GM18909 (cell line): Measurements from ENCODE around the gene CFAP92.
A peak's percentile ranks its signal among the peaks of the same experiment; 100 is the strongest.
"Not testable (repeated sequence)": the region's sequence is repeated elsewhere in the genome, so short reads cannot be mapped to it uniquely, and the experiment has no call there.

Experiments
- ATAC-seq: cut with Tn5 transposase; IDR thresholded peaks from one replicate; pipeline ENCODE4 v1.9.1; 2021; ENCODE audit warnings: mild to moderate bottlenecking; ENCODE audit not compliant: unreplicated experiment, poor library complexity

CFAP92 gene

DNA sequence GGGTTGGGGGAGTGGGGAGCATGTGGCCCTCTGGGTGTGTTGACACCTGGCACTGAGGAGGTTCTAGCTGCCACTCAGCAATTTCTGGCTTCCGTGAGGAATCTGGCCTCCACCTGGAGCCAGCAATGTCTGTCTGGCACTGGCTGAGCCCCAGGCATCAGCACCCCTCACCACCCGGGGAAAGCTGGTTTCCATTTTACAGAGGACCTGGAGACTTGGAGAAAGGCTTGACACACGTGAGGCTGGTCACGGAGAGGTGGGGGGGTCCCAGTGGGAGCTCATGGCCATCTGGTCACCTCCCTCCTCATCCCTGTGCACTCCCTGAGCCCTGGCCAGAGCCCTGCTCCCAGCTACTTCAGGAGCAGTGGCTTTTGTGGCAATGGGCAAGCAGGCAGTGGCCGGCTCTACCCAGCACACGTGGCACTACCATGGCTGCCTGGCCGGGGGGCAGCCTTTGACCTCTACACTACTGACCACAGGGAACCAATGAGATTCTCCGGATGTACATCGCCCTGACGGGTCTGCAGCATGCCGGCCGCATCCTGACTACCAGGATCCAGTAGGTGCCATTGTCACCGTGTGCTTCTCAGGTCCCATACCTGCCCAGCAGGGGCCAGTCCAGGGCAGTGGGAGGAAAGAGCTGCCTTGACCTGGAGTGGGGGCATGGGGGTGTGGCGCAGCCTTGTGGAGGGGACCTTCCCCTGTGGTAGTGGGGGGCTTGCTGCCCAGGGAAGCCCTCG, 86.0 kb downstream of the CFAP92 start:
- ATAC-seq, result no peak

DNA sequence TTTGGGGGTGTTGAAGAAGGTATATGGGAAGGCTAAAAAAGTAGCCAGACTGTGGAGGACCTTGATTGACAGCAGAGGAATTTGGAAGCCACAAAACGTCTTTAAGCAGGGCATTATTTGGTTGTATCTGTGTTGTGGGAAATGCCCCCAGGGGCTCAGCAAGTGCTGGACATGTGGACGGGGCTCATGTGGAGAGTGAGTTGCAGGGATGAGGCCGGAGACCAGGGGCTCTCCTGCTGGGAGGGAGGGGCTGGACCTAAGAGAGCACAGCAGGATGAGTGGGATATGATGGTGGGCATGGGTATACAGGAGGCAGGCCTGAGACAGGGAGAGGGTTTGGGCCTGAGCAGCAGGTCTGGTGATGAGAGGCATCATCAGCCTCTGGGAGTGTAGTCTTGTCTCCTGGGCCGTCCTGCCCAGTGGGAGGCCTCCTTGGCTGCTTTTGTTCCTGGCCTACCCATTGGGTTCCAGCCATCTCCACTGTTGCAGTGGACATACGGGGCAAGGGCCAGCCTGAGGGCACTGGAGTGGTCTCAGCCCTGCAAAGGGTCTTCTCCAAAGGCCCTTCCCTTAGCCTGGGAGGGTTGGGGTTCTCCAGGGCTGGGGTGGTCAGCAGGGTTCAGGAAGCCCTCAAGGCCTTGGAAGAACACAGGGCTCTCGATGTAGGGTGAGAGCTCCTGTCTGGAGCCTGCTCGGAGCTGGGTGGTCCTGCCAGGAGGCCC, 86.9 kb downstream of the CFAP92 start:
- no peak for ATAC-seq

DNA sequence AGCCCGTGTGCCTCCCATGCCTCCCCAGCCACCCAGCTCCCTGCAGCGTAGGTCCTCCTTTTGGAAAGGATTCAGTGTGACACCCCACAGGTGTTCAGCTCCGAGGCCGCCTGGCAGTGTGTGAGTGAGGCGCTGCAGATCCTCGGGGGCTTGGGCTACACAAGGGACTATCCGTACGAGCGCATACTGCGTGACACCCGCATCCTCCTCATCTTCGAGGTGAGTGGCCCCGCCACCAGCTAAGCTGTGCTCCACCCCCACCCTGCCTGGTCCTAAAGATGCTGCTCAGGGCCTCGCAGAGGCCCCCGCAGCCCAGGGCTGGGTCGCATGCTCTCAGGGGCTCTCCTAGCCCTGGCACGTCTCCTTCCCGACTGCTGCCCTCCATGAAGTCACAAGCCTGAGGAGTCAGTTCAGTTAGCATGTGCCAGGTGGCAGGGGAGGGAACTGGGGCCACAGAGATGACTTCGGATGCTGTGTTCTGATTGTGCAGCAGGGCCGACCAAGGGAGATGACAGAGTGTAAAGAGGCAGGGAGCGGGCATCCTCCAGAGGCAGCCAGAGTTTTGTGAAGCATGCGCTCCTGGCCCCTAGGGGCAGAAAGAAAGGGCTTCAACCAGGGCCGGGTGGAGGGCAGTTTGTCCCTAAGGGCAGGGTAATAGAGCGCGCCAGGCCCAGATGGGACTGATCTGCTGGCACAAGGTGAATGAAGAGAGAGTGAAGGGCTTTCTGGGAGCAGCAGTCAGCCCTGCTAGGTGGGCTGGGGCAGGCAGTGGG, 87.7 kb downstream of the CFAP92 start:
- no peak for ATAC-seq

DNA sequence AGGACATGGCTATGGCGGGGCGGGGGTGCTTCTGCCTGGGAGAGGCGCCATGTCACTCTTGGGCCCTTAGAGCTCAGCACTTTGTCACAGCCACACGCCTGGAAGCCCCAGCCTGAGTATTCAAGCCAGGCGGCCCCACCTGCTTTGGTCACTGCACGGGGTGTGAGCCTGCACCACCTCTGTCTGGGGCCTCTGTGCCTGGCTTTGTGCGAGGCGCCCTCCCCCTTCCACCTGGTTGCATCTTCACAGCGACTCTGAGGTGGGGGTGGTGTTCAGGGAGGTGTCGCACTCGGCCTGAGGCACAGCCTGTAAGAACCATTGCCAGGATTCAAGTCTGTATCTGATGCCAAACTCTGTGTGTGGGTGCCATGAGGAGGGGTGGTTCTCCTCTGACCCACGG, 90.4 kb downstream of the CFAP92 start:
- ATAC-seq, result no peak

DNA sequence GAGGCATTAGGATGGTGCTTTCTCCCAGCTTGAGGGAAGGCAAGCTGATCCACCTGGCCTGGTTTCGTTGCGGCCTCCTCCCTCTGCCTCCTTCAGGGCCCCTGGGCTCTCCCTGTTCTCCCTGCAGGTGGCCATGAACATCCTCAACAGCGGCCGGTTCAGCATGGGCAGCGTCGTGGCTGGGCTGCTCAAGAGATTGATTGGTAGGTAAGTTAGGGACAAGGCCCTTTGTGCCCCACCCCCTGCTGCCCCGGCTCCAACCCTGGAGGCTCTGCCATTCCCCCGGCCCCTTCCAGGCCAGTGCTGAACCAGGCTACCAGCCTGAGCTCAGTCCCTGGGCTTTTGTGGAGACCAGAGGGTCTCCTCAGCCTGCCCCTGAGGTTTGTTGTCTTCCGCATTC, 91.5 kb downstream of the CFAP92 start:
- no peak for ATAC-seq

DNA sequence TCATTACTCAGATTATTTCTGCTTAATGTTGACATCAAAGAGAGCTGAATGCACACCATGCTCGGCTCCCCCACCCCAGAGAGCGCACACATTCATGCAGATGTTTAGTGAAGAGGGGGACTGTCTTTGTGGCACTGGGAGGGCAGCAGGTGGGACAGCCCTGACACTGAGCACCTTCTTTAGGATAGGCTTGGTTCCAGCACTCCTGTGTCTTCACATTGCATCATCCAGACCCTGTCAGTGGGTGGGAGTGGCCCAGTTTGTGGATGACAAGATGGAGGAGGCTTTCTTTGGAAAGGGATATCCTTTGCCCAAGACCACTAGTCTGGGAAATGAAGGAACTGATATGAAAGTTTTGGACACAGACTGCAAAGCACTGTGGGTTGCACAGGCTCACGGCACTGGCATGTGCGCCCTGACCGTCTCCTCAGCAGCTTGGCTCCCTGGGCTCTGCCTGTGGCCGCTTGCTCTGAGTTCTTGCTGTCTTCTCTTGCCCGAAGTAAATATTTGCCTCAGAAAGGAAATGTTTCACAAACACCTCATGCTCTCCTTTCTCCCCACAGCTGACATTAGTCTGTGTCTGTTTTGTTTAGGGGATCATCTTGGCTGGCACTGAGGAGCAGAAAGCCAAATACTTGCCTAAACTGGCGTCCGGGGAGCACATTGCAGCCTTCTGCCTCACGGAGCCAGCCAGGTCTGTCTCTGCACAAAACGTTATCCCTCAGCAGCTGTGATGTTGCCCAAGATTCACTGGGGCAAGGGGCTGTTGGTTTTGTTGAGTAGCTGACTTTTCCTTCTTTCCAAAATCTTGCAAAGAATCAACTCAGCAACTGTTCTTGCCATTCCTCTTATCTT, 97.8 kb downstream of the CFAP92 start:
- ATAC-seq, result no peak

DNA sequence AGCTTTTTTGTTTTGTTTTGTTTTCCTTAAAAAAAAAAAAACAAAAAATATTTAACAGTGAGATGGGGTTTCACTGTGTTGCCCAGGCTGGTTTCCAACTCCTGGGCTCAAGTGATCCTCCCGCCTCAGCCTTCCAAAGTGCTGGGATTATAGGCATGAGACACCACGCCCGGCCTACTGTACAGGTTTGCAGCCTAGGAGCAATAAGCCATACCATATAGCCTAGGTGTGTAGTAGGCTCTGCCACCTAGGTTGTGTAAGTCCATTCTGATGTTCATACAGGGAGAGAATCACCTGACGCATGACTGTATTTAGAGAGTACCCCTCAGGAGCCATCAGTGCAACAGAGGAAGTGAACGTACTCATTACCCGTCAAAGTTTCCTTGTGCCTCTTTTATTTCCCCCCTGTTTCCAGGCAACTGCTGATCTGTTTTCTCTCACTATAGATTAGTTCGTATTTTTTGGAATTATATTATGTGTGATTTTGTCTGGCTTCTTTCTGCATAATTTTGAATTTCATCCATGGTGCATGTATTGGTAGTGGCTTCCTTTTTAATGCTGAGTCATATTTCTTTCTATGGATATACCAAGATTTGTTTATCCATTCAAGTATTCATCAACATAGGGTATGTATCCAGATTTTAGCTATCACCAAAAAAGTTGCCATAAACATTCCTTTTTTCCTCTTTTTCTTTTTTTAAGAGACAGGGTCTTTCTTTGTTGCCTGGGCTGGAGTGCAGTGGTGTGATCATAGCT, 104.6 kb downstream of the CFAP92 start:
- ATAC-seq, result no peak

DNA sequence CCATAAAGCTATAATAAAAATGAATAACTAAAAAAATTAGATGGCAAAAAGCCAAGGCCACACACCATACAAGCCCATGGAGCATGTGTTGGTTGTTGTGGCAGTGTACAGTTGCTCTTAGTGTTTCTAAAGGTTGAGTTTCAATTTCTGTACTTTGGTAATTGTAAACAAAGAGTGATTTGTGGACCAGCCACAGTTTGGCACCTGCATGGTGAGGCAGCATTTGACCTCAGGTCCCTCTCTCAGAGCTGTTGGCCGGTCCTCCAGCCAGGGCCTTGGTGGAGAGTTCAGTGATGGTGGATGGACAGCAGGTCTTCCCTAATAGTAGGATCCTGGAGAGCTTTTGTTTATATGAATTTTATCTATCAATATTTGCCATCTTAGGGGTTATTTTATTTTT, 108.9 kb downstream of the CFAP92 start:
- ATAC-seq, result no peak

DNA sequence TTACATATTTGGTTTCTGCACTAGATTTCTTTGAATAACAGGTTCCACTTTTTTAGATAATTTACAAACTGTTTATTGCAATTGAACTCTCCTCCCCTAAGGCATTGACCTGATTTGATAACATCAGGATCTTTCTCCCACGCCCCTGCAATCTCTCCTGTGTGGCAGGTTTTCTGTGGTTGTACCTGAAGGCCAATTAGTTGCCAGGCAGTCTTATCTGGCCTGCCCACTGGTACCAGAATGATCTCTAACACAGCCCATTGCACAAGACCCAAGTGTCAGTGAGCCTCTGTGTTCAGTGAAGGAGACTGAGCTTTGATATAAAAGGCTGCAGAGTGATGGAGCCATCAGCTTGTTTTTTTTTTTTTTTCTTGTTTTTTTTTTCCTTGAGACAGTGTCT, 111.2 kb downstream of the CFAP92 start:
- no peak for ATAC-seq

DNA sequence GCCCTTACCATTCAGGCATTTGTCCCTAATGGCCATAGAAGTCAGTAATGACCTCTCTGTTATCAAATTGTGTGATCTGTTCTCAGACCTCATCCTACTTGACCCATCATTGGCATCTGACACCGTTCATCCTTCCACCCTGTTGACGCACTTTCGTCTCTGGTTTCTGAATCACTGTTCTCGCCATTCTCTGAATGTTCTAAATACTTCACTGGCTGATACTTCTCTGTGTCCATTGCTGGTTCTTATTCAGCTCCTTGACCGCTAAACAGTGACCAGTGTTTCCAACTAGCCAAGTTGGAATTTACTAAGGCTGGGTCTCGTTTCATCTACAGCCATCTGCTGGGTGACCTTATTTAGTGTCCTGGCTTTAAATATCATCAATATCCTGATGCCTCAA, 112.3 kb downstream of the CFAP92 start:
- ATAC-seq, result no peak

DNA sequence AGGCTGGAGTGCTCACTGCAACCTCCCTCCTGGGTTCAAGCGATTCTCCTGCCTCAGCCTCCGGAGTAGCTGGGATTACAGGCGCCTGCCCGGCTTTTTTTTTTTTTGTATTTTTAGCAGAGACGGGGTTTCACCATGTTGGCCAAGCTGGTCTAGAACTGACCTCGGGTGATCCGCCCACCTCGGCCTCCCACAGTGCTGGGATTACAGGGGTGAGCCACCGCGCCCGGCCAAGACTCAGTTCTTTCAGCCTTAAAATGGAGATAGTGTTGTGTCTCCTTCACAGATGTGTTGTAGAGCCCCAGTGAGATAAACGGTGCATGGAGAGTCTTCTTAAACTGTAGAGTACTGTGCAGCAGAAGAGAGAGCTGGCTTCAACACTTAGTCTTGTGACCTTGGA, 113.4 kb downstream of the CFAP92 start:
- ATAC-seq, result not testable (repeated sequence)

DNA sequence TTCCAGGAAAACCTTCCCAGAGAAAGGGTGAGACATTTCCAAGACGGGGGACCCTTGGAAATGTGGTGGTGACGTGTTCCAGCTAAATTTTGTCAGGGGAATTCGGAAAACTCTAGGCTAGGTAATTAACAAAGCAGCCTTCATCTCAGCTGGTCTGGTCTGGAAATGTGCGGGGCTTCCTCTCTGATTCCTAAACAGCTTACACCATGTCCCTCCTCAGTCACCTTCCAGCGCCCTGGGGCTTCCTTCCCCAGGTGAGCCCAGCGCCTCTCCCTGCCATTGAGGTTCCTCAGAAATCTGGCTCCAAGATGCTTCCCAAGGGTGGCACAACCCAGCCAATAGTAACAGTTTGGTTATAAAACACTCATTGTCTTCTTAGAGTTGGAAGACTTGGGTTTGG, 113.9 kb downstream of the CFAP92 start:
- ATAC-seq, result no peak

DNA sequence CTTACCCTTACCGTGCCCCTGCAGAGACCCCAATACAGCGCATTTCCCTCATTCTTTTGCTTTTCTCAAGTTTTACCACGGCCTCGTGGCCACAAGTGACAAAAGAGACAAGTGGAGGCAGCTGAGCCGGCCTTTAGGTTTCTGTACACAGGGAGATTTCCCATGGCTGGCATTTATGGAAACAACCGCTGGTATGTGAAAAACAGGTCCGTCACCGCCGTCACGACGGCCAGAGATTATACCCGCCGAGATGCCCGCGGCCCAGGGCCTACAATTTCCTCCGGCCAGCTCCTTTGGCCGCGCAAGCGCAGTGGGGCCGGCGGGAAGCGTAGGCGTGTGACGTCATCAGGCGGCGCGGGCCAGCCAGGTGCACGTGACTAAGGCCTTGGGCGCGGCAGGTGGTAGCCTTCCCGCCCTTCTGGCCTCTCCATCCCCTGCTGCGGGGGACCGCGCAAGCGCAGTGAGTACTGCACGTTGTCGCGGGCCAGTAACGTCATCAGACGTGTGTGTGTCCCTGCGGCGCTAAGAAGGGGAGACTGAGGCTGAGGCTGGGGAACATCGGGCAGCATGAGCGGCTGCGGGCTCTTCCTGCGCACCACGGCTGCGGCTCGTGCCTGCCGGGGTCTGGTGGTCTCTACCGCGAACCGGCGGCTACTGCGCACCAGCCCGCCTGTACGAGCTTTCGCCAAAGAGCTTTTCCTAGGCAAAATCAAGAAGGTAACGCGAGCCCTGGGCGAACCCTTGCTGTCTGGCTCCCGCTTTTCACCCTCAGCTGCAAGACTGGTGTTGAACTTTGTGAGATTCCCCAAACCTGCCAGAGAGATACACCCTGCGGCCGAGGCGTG, 114.5 kb downstream of the CFAP92 start, which contains the start of gene ACAD9:
Gene ACAD9, plus strand, starts transcription at position 496 of the 845 bp plus-strand sequence. Its CDS starts 72 bp downstream, at position 568.
- ATAC-seq, result peak; percentile 90

DNA sequence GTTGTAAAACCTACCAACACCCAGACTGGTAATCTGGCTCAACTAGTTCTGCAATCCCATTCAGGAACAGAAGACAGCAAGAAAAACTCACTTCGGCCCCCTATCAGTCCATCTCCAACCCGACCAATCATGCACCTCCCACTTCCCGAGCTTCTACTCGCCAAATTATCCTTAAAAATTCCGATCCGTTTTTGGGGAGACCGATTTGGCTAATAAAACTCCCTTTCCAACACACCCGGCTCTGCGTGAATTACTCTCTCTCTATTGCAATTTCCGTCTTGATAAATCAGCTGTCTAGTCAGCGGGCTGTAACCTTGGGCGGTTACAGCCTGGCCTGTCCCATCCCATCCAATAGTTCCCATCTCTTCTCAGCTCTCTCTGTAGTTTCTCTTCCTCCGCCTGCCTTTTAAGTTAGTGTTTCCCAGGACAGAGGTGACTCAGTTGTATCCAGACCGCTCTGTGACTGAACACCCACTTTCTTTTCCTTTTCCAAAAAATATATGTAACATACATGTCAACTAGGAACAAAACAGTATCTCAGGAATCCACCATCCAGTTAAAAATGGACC, 115.2 kb downstream of the CFAP92 start:
- no peak for ATAC-seq

DNA sequence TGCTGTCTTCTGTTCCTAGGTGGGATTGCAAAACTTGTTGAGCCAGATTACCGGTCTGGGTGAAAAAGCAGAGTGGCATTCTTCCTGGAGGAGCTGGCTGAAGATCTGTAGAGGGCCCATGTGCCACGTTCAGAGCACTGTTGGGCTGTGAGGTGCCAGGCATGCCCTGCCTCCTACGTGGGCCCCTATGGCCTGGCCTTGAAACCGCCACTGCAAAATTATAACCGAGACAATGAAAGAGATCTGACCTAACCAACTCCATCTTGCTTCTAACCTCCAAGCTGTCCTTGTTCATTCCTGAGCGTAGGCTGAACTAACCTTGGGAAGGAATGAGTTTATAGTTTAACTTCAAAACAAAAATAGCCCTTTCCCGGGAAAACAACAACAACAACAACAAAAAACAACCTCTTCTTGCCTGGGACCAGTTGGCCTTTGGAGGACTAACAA, 115.8 kb downstream of the CFAP92 start:
- no peak for ATAC-seq

DNA sequence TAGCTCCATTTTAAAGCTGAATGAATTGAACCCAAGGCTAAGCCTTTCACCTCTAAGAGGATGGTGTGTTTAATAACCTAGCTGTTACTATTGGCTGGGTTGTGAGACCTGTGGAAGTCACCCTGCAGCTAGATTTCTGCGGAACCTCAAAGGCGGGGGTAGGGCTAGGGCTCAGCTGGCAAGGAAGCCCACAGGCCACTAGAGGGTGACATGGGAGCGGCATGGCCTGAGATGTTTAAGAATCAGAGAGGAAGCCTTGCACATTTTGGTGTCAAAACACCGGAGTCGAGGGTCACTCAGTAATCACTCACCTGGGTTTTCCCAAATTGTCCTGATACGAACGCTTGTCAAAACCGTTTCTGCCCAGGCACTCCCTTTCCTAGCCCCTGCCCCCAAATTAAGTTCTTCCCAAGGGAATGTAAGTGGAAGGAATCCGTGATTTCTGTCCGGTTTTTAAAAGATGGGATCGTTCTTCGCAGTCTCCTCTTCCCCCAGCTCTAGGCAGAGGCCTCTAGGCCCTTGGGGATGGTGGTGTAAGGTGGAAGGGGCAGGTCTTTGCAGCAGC, 118.2 kb downstream of the CFAP92 start:
- ATAC-seq, result no peak

DNA sequence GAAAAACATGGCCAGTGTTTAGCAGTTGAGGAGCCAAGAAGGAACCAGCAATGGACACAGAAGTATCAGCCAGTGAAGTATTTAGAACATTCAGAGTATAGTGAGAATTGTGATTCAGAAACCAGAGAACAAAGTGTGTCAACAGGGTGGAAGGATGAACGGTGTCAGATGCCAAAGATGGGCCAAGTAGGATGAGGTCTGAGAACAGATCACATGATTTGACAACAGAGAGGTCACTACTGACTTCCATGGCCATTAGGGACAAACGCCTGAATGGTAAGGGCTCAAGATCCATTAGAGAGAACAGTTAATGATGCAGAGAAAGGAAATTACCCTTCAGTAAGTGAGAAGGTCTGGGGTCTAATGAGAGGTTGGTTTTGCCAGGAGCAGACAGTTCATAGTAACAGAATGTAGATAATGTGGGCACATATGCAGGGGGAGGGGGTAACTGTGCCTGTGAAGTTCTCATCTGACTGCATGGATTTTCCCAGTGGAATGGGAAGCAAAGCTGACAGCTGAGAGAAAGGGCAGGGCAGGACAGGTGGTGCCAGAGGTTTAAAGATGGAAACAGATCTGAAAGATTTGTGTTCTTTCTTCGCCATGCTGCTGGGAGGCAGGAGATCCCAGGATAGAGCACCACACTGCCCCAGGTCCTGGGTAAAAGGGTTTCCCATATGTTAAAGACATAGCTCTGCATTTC, 119.2 kb downstream of the CFAP92 start:
- ATAC-seq, result no peak
